ENCODE data around the gene SKI.

Gene SKI

DNA sequence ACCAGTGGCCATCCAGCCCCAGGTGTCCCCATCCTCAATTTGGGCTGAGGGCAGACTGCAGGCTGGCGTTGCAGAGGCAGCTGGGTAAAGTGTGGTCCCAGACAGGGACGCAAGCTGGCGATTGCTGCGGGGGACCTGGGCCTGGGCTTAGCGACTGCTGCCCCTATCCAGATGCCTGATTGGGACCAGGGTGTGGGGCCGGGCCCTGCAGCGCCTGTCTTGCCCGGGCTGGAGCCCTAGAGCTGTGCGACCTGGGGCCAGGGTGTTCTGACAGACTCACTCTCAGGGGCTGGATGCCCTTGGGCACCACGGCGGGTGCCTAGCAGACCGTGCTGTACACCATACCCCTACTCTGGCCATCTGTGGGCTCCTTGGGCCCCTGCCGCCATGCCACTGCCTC, 17.3 kb upstream of the SKI start:
- no peak for DNase-seq

DNA sequence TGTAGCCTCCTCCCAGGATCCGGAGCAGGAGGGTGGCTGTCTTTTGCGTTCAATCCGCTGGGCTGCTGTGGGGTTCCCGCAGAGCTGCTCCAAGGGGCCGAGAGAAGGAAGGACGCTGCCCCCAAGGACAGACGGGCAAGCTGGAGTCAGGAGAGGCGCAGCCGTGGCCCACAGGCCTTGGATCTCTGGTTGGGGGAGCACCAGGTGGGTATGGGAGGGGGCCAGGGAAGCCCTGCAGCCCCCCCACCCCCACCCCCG, 15.9 kb upstream of the SKI start:
- no peak for DNase-seq

- DNase-seq, result peak; percentile 55 to 65
These were observed 15.3 kb upstream of the SKI start for GRCh38 chr1:2212532-2213491.

- no peak for DNase-seq
These were observed 14.3 kb upstream of the SKI start for GRCh38 chr1:2213576-2214505.

DNA sequence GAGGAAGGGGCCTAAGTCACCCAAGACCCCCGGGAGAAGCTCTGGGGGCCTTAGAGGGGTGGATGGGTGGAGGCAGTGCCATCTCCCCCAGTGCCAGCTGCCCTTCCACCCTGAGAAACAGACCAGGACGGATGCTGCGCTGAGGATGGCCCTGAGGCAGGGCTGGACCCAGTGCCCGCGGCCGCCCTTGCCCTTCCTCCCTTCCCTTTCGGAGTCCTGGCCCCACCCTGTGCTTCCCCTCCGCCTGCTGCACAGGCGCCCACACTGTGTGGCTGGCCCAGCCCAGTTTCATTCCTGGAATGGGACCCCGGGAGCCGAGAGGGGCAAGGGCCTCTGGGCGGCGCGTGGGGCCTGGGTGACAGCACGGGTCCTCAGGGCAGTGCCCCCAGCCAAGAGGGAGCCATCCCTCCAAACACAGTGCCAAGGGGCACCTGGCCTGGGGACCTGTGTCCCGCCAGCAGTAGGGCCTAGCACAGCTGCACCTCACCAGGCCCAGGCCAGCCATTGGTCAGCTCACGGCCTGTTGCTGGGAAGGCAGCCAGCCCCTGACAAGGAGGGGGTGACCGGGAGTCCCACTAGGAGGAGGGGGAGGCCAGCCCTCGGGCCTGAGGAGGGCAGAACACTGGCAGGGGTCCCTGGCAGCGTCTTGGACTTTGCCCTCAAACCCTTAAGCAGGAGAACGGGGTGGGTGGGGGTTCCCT, 13.4 kb upstream of the SKI start:
- DNase-seq, result no peak

DNA sequence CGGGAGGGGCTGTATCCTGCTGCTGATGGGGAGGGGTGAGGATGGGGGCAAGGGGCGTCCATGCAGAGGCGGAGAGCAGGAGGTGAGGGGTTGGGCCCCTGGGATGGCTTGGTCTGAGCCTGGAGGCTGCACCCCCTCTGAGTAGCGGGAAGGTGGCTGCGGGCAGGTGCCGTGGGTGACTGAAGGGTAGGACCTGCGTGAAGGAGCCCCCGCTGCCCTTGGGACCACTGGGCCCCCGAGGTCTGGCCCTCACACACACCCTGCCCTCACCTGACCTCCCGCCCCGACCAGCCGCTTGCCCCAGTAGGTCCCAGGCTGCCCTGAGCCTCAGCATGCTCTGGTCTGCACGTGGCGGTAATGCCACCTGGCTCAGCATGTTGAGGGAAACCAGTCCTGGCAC, 12.8 kb upstream of the SKI start:
- DNase-seq, result no peak

- DNase-seq, result no peak
These were observed 12.0 kb upstream of the SKI start for GRCh38 chr1:2215909-2216766.

- no peak for DNase-seq
These were observed 11.4 kb upstream of the SKI start for GRCh38 chr1:2216767-2217058.

GRCh38 chr1:2221271-2221670, 6.8 kb upstream of the SKI start:
- no peak for DNase-seq

- no peak for DNase-seq
These were observed 3.9 kb upstream of the SKI start for GRCh38 chr1:2224170-2224584.

- no peak for DNase-seq
These were observed 3.3 kb upstream of the SKI start for GRCh38 chr1:2224631-2225428.

GRCh38 chr1:2226525-2227345, 1.4 kb upstream of the SKI start:
- no peak for DNase-seq

DNA sequence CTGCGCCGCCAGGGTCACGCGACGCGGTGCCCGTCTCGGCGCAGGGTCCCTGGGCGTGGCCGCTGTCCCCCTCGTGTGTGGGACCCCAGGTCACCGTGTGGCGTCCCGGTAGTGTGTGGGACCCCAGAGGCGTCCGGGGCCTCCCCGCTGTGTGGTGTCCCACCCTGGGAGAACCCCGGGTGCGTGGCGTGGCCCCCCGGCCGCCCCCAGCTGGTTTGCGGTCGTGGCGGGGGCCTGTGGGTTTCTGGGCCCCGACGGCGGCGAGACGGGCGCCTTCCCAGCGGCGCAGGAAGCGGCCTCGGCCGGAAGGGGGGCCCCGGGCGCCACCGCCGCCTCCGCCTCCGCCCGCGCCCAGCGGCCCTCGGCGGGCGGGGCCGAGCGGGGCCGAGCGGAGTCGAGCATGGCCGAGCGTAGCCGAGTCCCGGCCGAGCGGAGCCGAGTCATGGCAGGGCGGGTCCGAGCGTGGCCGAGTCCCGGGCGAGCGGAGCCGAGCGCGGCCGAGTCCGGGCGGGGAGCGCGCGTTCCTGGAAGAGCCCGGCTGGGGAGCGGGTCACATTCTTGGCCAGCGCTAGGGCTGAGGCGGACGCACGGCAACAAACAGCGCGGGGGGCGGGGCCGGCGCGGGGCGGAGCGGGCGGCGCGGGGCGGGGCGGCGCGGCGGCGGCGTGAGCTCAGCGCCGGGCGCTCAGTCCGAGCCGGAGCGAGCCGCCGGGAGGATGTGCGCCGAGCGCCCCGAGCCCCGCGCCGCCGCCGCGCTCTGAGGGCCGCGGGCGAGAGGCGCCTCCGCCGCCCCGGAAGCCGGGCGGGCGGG, 568 bp upstream of the SKI start:
- peak; percentile 92 to 95 for DNase-seq

GRCh38 chr1:2228694-2229036, 546 bp downstream of the SKI start:
- DNase-seq, result no peak

DNA sequence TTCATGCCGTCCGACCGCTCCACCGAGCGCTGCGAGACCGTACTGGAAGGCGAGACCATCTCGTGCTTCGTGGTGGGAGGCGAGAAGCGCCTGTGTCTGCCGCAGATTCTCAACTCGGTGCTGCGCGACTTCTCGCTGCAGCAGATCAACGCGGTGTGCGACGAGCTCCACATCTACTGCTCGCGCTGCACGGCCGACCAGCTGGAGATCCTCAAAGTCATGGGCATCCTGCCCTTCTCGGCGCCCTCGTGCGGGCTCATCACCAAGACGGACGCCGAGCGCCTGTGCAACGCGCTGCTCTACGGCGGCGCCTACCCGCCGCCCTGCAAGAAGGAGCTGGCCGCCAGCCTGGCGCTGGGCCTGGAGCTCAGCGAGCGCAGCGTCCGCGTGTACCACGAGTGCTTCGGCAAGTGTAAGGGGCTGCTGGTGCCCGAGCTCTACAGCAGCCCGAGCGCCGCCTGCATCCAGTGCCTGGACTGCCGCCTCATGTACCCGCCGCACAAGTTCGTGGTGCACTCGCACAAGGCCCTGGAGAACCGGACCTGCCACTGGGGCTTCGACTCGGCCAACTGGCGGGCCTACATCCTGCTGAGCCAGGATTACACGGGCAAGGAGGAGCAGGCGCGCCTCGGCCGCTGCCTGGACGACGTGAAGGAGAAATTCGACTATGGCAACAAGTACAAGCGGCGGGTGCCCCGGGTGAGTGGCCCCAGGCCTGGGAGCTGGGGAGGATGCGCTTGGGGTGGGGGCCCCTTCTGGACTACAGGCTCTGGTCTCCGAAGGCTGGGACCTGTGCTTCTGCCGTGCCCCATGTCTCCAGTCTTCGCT, 1.1 kb downstream of the SKI start:
- peak; percentile 53 to 63 for DNase-seq

GRCh38 chr1:2229911-2230731, 2.0 kb downstream of the SKI start:
- peak in 1 of 2 donors; percentile 36 for DNase-seq

DNA sequence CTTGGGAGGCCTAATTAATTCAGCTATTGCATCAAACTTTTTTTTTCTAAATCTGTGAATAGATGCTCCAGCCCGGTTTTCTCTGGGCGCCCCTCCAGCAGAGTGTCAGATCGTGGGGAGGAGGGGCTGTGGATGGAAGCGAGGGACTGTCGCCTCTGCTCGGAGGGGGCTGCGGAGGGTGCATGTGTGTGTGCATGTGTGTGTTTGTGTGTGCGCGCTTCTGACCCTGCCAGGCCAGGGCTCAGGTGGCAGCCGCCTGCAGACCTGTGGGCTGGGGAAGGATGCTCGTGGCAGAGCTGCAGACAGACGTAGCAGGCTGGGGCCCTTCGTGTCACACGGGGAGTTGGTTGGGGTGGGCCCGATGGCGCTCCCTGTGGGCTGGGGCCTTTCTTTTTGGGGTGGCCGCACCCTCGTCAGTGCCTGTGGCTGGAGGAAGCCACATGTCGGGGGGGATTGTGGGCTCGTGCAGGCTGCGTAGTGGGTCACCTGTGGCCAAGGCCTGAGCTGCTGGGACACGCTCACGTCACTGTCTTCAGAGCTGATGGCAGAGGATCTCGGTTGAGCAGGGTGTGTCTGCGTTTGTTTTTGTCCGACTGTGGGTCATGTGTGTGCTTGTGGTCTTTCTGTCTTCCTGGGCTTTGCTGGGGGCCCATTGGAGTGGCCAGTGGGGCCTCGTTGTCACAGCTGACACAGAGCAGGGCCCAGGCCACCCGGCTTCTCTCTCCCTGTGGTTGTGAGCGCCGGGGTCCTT, 2.8 kb downstream of the SKI start:
- DNase-seq, result peak; percentile 53 to 54

All from stimulated activated CD4-positive, alpha-beta T cell treated with anti-CD3 and anti-CD28 coated beads, Interleukin-2, amount 100 ng/mL, for 24 hours (primary cell).